K562 (cell line): ENCODE measurements around the gene CDCA3. TPM values are rescaled to one million over a fixed set of nuclear protein-coding genes. Genes with fewer than 3 reads are reported as not detected.
A peak's percentile ranks its signal among the peaks of the same experiment; 100 is the strongest.

ENCODE experiments used
- FUS ChIP-seq: fragments of 200-400 bp; formaldehyde crosslinking; optimal IDR thresholded peaks from 2 replicates; pipeline ENCODE3; 2017; ENCODE audit warnings: low read depth, low read length
- POU5F1 ChIP-seq: fragments of 150-350 bp; IDR thresholded peaks from 2 replicates; pipeline ENCODE4 v1.6.1; 2014; ENCODE audit warnings: borderline replicate concordance, low read length, low read depth, mild to moderate bottlenecking; ENCODE audit not compliant: partially characterized antibody
- PTTG1 ChIP-seq: fragments of 450-650 bp; IDR thresholded peaks from 2 replicates; pipeline ENCODE4 v1.6.1; 2016; ENCODE audit warnings: low read depth, mild to moderate bottlenecking, missing genetic modification characterization, missing compliant biosample characterization
- TOE1 ChIP-seq, 2 experiments: fragments of 450-650 bp in 1 of 2; sonication (generic) in 1 of 2; formaldehyde crosslinking in 1 of 2; IDR thresholded peaks; 2 replicates each; pipeline versions ENCODE4 v1.7.1 to v1.8.0; 2016 to 2022; ENCODE audit warnings: borderline replicate concordance in 2 of 2, mild to moderate bottlenecking in 2 of 2, antibody characterized with exemption in 1 of 2, inconsistent platforms in 1 of 2, low read depth in 1 of 2, missing genetic modification reagents in 1 of 2, moderate library complexity in 1 of 2
- ZNF134 ChIP-seq: fragments of 250-450 bp; sonication (Bioruptor Pico); conservative IDR thresholded peaks from 2 replicates; pipeline ENCODE4 v1.4.0; 2020
- ZSCAN32 ChIP-seq: fragments of 450-650 bp; formaldehyde crosslinking; IDR thresholded peaks from 2 replicates; pipeline ENCODE4 v1.4.0; 2020; ENCODE audit warnings: mild to moderate bottlenecking, moderate library complexity
- polyA plus RNA-seq, 8 experiments: library from polyadenylated mRNA; depleted of rRNA in 4 of 8; stranded (reverse) in 5 of 8; unstranded in 3 of 8; fragments of >200 nt; fragmentation: Nextera tagmentation in 2 of 8; fragmentation: Illumina TruSeq in 1 of 8; extraction: Ambion mirVana in 2 of 8; extraction: Trizol in 1 of 8; gene quantifications; 2 replicates each; pipeline versions ENCODE4 v1.2.1 to v1.2.3, GENCODE V29; 2011 to 2014; ENCODE audit warnings: inconsistent platforms in 1 of 8, missing spikeins in 1 of 8
- total RNA-seq, 7 experiments: library from RNA; depleted of rRNA in 6 of 7; stranded (reverse); fragments of >200 nt in 6 of 7; fragmentation: Illumina TruSeq in 2 of 7; extraction: Trizol in 2 of 7; gene quantifications; 2 replicates each; pipeline versions ENCODE4 v1.2.1 to v1.2.3, GENCODE V29; 2011 to 2021; ENCODE audit warnings: low replicate concordance in 1 of 7
- TF ChIP-seq, protein P1 (sequence below), 2 experiments: fragments of 450-650 bp; formaldehyde crosslinking in 1 of 2; IDR thresholded peaks; 2 replicates each; pipeline versions ENCODE4 v1.4.0 to v1.6.1; 2014 to 2020; ENCODE audit warnings: mild to moderate bottlenecking in 2 of 2, borderline replicate concordance in 1 of 2, low read depth in 1 of 2
- TF ChIP-seq, protein P2 (sequence below): fragments of 450-650 bp; formaldehyde crosslinking; IDR thresholded peaks from 2 replicates; pipeline ENCODE4 v1.4.0; 2020; ENCODE audit warnings: mild to moderate bottlenecking, mixed read lengths
- TF ChIP-seq, protein P3 (sequence below): fragments of 150-350 bp; IDR thresholded peaks from 2 replicates; pipeline ENCODE4 v1.6.1; 2014; ENCODE audit warnings: low read depth, mild to moderate bottlenecking, low read length, borderline replicate concordance
- TF ChIP-seq, protein P4 (sequence below): fragments of 450-650 bp; formaldehyde crosslinking; IDR thresholded peaks from 2 replicates; pipeline ENCODE4 v1.4.0; 2020; ENCODE audit warnings: mild to moderate bottlenecking, moderate library complexity

CDCA3 gene
- total and polyA plus RNA-seq, 9 of the 15 experiments (the other 6 are each of a cell fraction or from before 2014, with no cell fraction given), result 24.2 to 80.8 (median 55.1) TPM

DNA sequence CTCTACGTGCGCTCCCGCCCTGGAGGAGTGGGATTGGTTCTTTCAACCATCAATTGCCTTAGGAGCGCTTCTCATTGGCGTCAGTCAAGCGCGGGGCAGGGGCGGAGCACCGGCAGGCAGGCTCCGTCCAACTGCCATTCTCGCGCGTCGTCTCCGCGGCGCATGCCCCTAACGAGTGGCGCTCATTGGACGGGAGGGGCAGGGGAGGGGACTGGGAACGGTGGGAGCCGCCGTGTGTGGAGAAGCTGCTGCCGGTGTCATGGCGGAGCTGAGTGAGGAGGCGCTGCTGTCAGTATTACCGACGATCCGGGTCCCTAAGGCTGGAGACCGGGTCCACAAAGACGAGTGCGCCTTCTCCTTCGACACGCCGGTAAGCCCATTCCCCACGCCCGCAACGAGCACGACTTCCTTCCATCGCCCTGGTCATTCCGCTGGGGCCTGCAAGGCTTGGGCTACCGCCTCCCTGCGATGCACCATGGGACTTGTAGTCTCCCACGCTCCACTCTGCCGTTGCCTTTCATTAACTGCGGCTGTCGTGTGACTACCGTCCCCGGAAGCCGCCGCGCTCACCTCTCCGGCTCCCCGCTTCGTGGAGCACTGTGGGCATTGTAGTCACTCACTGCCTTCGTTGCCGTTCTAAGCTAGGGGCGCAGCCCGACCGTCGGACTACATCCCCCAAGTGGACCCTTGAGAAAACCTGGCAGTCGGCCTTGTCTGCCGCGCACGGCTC lies 1.0 kb upstream of the CDCA3 start, which contains the start of gene USP5 (continued):
- TF ChIP-seq, protein P1, sequence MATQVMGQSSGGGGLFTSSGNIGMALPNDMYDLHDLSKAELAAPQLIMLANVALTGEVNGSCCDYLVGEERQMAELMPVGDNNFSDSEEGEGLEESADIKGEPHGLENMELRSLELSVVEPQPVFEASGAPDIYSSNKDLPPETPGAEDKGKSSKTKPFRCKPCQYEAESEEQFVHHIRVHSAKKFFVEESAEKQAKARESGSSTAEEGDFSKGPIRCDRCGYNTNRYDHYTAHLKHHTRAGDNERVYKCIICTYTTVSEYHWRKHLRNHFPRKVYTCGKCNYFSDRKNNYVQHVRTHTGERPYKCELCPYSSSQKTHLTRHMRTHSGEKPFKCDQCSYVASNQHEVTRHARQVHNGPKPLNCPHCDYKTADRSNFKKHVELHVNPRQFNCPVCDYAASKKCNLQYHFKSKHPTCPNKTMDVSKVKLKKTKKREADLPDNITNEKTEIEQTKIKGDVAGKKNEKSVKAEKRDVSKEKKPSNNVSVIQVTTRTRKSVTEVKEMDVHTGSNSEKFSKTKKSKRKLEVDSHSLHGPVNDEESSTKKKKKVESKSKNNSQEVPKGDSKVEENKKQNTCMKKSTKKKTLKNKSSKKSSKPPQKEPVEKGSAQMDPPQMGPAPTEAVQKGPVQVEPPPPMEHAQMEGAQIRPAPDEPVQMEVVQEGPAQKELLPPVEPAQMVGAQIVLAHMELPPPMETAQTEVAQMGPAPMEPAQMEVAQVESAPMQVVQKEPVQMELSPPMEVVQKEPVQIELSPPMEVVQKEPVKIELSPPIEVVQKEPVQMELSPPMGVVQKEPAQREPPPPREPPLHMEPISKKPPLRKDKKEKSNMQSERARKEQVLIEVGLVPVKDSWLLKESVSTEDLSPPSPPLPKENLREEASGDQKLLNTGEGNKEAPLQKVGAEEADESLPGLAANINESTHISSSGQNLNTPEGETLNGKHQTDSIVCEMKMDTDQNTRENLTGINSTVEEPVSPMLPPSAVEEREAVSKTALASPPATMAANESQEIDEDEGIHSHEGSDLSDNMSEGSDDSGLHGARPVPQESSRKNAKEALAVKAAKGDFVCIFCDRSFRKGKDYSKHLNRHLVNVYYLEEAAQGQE (IDR thresholded peaks at IDR 0.05; ENCODE audit: borderline replicate concordance), result no peak
- TF ChIP-seq, protein P1 (CRISPR knock-in tag; IDR thresholded peaks at IDR 0.05; ENCODE audit: low read depth), result peak; percentile 77
- TF ChIP-seq, protein P2, sequence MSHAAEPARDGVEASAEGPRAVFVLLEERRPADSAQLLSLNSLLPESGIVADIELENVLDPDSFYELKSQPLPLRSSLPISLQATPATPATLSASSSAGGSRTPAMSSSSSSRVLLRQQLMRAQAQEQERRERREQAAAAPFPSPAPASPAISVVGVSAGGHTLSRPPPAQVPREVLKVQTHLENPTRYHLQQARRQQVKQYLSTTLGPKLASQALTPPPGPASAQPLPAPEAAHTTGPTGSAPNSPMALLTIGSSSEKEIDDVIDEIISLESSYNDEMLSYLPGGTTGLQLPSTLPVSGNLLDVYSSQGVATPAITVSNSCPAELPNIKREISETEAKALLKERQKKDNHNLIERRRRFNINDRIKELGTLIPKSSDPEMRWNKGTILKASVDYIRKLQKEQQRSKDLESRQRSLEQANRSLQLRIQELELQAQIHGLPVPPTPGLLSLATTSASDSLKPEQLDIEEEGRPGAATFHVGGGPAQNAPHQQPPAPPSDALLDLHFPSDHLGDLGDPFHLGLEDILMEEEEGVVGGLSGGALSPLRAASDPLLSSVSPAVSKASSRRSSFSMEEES, result no peak
- TF ChIP-seq, protein P3, sequence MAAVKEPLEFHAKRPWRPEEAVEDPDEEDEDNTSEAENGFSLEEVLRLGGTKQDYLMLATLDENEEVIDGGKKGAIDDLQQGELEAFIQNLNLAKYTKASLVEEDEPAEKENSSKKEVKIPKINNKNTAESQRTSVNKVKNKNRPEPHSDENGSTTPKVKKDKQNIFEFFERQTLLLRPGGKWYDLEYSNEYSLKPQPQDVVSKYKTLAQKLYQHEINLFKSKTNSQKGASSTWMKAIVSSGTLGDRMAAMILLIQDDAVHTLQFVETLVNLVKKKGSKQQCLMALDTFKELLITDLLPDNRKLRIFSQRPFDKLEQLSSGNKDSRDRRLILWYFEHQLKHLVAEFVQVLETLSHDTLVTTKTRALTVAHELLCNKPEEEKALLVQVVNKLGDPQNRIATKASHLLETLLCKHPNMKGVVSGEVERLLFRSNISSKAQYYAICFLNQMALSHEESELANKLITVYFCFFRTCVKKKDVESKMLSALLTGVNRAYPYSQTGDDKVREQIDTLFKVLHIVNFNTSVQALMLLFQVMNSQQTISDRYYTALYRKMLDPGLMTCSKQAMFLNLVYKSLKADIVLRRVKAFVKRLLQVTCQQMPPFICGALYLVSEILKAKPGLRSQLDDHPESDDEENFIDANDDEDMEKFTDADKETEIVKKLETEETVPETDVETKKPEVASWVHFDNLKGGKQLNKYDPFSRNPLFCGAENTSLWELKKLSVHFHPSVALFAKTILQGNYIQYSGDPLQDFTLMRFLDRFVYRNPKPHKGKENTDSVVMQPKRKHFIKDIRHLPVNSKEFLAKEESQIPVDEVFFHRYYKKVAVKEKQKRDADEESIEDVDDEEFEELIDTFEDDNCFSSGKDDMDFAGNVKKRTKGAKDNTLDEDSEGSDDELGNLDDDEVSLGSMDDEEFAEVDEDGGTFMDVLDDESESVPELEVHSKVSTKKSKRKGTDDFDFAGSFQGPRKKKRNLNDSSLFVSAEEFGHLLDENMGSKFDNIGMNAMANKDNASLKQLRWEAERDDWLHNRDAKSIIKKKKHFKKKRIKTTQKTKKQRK, result peak; percentile 72; the same call in 1 of the 2 replicates
- TF ChIP-seq FUS (no peak), POU5F1 (peak; percentile 90), ZNF134 (CRISPR knock-in tag) (peak; percentile 83), PTTG1 (peak; percentile 83), TOE1 (IDR thresholded peaks at IDR 0.05; ENCODE audit: borderline replicate concordance) (0 out of 2 replicates have a peak, but pooled peaks have one; percentile 21), TOE1 (CRISPR knock-in tag; IDR thresholded peaks at IDR 0.05; ENCODE audit: borderline replicate concordance, low read depth) (no peak), ZSCAN32 (no peak)
- TF ChIP-seq, protein P4, sequence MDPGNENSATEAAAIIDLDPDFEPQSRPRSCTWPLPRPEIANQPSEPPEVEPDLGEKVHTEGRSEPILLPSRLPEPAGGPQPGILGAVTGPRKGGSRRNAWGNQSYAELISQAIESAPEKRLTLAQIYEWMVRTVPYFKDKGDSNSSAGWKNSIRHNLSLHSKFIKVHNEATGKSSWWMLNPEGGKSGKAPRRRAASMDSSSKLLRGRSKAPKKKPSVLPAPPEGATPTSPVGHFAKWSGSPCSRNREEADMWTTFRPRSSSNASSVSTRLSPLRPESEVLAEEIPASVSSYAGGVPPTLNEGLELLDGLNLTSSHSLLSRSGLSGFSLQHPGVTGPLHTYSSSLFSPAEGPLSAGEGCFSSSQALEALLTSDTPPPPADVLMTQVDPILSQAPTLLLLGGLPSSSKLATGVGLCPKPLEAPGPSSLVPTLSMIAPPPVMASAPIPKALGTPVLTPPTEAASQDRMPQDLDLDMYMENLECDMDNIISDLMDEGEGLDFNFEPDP (CRISPR knock-in tag), result peak; percentile 81; the same call in 1 of the 2 replicates
